Gastroesophageal sphincter (tissue), 3 donors: ENCODE measurements around the gene PIGK.

Source experiments
- EP300 ChIP-seq: sonication (generic); formaldehyde crosslinking; IDR thresholded peaks from one replicate; pipeline ENCODE4 v1.6.1; 2017; ENCODE audit warnings: antibody characterized with exemption, mild to moderate bottlenecking
- POLR2A ChIP-seq, 2 donors: fragments of 450-650 bp; IDR thresholded peaks; one replicate each; pipeline ENCODE4 v1.6.1; 2017; ENCODE audit warnings: antibody characterized with exemption in 2 of 2, mild to moderate bottlenecking in 2 of 2, moderate library complexity in 1 of 2
- TF ChIP-seq, protein P1 (sequence below), 4 experiments: fragments of 200-600 bp in 2 of 4; fragments of 450-650 bp in 2 of 4; sonication (generic) in 1 of 4; IDR thresholded peaks; one replicate each; pipeline ENCODE4 v1.5.1; 2017 to 2019; ENCODE audit warnings: antibody characterized with exemption in 4 of 4, mild to moderate bottlenecking in 2 of 4, moderate library complexity in 2 of 4

DNA sequence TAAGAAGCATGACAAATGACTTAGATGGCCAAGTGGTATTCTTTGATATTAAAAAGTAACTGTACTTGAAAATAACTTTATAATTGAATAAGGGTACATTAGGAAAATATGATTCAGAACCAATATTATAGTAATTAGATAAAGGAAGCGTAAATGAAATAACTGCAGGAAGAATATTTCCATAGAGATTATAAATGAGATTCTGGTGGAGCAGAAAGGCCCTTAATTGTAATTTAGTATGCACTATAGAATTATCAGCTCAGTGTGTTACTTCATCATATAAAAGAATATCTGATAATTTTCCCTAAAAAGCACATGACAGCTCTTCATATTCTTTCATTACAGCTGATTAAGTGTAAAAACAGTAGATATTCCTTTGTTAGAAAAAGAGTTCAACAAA lies 171.7 kb downstream of the PIGK start:
- TF ChIP-seq, protein P1, sequence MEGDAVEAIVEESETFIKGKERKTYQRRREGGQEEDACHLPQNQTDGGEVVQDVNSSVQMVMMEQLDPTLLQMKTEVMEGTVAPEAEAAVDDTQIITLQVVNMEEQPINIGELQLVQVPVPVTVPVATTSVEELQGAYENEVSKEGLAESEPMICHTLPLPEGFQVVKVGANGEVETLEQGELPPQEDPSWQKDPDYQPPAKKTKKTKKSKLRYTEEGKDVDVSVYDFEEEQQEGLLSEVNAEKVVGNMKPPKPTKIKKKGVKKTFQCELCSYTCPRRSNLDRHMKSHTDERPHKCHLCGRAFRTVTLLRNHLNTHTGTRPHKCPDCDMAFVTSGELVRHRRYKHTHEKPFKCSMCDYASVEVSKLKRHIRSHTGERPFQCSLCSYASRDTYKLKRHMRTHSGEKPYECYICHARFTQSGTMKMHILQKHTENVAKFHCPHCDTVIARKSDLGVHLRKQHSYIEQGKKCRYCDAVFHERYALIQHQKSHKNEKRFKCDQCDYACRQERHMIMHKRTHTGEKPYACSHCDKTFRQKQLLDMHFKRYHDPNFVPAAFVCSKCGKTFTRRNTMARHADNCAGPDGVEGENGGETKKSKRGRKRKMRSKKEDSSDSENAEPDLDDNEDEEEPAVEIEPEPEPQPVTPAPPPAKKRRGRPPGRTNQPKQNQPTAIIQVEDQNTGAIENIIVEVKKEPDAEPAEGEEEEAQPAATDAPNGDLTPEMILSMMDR (IDR thresholded peaks at IDR 0.05) = no peak
- no peak for TF ChIP-seq POLR2A (IDR thresholded peaks at IDR 0.05)
- no peak for TF ChIP-seq EP300
